HepG2 (cell line): ENCODE measurements around the gene KCNH6. TPM values are rescaled to one million over a fixed set of nuclear protein-coding genes. Genes with fewer than 3 reads are reported as not detected.

Source experiments
- HDAC6 ChIP-seq: fragments of 200-600 bp; sonication (generic); IDR thresholded peaks from 2 replicates; pipeline ENCODE4 v1.7.0; 2017; ENCODE audit warnings: mild to moderate bottlenecking, antibody characterized with exemption, low read length, low read depth
- RAD21 ChIP-seq: fragments of 450-650 bp; formaldehyde crosslinking; IDR thresholded peaks from 2 replicates; pipeline ENCODE4 v1.5.0; 2020; ENCODE audit warnings: mild to moderate bottlenecking
- ZBTB25 ChIP-seq: IDR thresholded peaks from 2 replicates; pipeline ENCODE4 v1.6.1; 2018; ENCODE audit warnings: missing genetic modification reagents
- polyA plus RNA-seq, 8 experiments: library from polyadenylated mRNA; depleted of rRNA in 3 of 8; stranded (reverse) in 7 of 8; unstranded in 1 of 8; fragments of >200 nt; fragmentation: Illumina TruSeq in 4 of 8; extraction: Trizol in 4 of 8; gene quantifications; 2 replicates each; pipeline versions ENCODE4 v1.2.1 to v1.2.3, GENCODE V29; 2011 to 2016; ENCODE audit warnings: low read depth in 4 of 8, missing spikeins in 1 of 8, mixed read lengths in 1 of 8; ENCODE audit not compliant: insufficient read depth in 1 of 8
- total RNA-seq, 5 experiments: library from RNA; depleted of rRNA; stranded (reverse); fragments of >200 nt; fragmentation: Illumina TruSeq; extraction: Trizol; gene quantifications; 2 replicates each; pipeline ENCODE4 v1.2.3, GENCODE V29; 2016; ENCODE audit warnings: low read depth in 1 of 5
- TF ChIP-seq, protein P1 (sequence below): sonication (generic); formaldehyde crosslinking; IDR thresholded peaks from one replicate; pipeline ENCODE4 v1.5.1; 2020; ENCODE audit warnings: mild to moderate bottlenecking, missing genetic modification reagents; ENCODE audit errors: not compliant biosample characterization
- TF ChIP-seq, protein P2 (sequence below): sonication (generic); formaldehyde crosslinking; IDR thresholded peaks from 2 replicates; pipeline ENCODE4 v1.4.0; 2020; ENCODE audit warnings: missing genetic modification reagents

KCNH6 gene
- total and polyA plus RNA-seq, 2 of the 13 experiments (the other 11 are each of a cell fraction or from before 2014, with no cell fraction given) = 0.05 to 0.18 TPM

DNA sequence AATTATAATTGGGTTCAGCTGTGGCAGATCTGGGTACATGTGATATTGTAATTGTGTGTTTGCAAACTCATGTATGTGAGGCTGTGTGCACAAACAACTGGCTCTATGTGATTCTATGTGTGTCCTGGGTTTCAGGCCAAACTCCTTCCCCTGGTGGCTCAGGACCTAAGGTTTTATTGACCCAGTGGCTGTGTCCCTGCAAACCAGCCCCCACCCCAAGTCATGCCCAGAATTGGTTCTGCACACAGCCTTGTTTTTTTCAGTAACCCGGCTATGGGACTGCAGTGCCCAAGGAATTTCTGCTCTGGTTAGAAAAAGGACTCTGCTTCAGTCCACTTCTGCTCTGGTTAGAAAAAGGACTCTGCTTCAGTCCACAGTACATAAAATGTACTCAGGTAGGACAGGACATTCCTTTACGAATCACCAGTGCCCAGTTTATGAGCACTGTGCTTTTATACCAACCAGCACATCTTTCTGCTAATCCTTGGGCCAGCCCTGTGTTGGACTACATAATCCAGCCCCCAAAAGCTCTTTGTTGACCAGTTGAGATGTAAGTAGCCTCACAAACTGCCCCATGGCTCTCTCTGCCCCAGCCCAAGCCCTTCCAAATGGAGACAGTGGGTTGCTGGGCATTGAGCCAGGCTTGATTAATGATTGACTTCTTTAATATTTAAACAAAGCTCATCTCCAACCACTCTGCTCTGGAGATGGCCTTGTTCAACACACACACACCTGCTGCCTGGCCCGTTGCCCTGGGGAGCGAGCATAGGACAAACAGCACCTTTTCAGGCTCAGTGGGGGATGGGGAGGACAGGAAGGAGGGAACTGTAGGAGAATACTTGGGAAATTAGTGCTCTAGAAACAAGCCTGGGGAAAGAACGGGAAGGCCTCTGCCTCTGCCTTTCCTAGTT lies 2.9 kb upstream of the KCNH6 start (continued):
- TF ChIP-seq, protein P1, sequence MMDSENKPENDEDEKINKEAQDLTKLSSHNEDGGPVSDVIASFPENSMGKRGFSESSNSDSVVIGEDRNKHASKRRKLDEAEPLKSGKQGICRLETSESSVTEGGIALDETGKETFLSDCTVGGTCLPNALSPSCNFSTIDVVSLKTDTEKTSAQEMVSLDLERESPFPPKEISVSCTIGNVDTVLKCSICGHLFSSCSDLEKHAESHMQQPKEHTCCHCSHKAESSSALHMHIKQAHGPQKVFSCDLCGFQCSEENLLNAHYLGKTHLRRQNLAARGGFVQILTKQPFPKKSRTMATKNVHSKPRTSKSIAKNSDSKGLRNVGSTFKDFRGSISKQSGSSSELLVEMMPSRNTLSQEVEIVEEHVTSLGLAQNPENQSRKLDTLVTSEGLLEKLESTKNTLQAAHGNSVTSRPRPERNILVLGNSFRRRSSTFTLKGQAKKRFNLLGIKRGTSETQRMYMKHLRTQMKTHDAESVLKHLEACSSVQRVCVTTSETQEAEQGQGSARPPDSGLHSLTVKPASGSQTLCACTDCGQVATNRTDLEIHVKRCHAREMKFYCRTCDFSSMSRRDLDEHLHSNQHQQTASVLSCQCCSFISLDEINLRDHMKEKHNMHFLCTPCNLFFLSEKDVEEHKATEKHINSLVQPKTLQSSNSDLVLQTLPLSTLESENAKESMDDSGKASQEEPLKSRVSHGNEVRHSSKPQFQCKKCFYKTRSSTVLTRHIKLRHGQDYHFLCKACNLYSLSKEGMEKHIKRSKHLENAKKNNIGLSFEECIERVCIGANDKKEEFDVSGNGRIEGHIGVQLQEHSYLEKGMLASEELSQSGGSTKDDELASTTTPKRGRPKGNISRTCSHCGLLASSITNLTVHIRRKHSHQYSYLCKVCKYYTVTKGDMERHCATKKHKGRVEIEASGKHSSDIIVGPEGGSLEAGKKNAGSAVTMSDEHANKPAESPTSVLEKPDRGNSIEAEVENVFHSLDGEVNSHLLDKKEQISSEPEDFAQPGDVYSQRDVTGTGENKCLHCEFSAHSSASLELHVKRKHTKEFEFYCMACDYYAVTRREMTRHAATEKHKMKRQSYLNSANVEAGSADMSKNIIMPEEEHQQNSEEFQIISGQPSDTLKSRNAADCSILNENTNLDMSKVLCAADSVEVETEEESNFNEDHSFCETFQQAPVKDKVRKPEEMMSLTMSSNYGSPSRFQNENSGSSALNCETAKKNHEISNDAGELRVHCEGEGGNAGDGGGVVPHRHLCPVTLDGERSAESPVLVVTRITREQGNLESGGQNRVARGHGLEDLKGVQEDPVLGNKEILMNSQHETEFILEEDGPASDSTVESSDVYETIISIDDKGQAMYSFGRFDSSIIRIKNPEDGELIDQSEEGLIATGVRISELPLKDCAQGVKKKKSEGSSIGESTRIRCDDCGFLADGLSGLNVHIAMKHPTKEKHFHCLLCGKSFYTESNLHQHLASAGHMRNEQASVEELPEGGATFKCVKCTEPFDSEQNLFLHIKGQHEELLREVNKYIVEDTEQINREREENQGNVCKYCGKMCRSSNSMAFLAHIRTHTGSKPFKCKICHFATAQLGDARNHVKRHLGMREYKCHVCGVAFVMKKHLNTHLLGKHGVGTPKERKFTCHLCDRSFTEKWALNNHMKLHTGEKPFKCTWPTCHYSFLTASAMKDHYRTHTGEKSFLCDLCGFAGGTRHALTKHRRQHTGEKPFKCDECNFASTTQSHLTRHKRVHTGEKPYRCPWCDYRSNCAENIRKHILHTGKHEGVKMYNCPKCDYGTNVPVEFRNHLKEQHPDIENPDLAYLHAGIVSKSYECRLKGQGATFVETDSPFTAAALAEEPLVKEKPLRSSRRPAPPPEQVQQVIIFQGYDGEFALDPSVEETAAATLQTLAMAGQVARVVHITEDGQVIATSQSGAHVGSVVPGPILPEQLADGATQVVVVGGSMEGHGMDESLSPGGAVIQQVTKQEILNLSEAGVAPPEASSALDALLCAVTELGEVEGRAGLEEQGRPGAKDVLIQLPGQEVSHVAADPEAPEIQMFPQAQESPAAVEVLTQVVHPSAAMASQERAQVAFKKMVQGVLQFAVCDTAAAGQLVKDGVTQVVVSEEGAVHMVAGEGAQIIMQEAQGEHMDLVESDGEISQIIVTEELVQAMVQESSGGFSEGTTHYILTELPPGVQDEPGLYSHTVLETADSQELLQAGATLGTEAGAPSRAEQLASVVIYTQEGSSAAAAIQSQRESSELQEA (CRISPR knock-in tag) = no peak
- TF ChIP-seq, protein P2, sequence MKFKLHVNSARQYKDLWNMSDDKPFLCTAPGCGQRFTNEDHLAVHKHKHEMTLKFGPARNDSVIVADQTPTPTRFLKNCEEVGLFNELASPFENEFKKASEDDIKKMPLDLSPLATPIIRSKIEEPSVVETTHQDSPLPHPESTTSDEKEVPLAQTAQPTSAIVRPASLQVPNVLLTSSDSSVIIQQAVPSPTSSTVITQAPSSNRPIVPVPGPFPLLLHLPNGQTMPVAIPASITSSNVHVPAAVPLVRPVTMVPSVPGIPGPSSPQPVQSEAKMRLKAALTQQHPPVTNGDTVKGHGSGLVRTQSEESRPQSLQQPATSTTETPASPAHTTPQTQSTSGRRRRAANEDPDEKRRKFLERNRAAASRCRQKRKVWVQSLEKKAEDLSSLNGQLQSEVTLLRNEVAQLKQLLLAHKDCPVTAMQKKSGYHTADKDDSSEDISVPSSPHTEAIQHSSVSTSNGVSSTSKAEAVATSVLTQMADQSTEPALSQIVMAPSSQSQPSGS (CRISPR knock-in tag) = 0 out of 2 replicates have a peak, but pooled peaks have one; percentile 33
- TF ChIP-seq HDAC6 (no peak), RAD21 (no peak), ZBTB25 (CRISPR knock-in tag) (no peak)
